GM12891 (cell line): ENCODE results near the gene KCTD6.

Source experiments
- DNase-seq: peaks from one replicate; pipeline ENCODE4 v3.0.0; 2011; ENCODE audit warnings: low spot score; ENCODE audit not compliant: insufficient read length
- FAIRE-seq: peaks from 2 replicates; lab custom pipeline; 2011; peaks lifted over from hg19 to GRCh38; lab: Jason Lieb, UNC
- PAX5 ChIP-seq: IDR thresholded peaks from 2 replicates; pipeline ENCODE4 v1.6.1; 2011; ENCODE audit warnings: low read length, moderate library complexity, mild to moderate bottlenecking; ENCODE audit not compliant: insufficient read depth, severe bottlenecking
- POLR2A ChIP-seq: IDR thresholded peaks from 2 replicates; pipeline ENCODE4 v1.6.1; 2011; ENCODE audit warnings: low read depth, low read length, control low read depth
- POLR2AphosphoS5 ChIP-seq: IDR thresholded peaks from 2 replicates; pipeline ENCODE4 v1.6.1; 2011; ENCODE audit warnings: low read depth, low read length, control low read depth
- POU2F2 ChIP-seq: IDR thresholded peaks from 2 replicates; pipeline ENCODE4 v1.6.1; 2011; ENCODE audit warnings: low read depth, mild to moderate bottlenecking, control low read depth, low read length, moderate library complexity
- SPI1 ChIP-seq: IDR thresholded peaks from 2 replicates; pipeline ENCODE4 v1.6.1; 2011; ENCODE audit warnings: low read depth, low read length, control low read depth
- TAF1 ChIP-seq: IDR thresholded peaks from 2 replicates; pipeline ENCODE4 v1.6.1; 2011; ENCODE audit warnings: low read depth, low read length, control low read depth

The KCTD6 gene

GRCh38 chr3:58469096-58469495 is 22.8 kb upstream of the KCTD6 start:
- DNase-seq (no peak), FAIRE-seq (no peak)
- TF ChIP-seq TAF1 (no peak), POLR2AphosphoS5 (no peak), PAX5 (no peak), SPI1 (no peak), POU2F2 (no peak), POLR2A (no peak)

GRCh38 chr3:58470363-58471024 is 21.4 kb upstream of the KCTD6 start:
- DNase-seq (no peak), FAIRE-seq (no peak)
- TF ChIP-seq SPI1 (no peak), PAX5 (no peak), POLR2AphosphoS5 (no peak), TAF1 (no peak), POLR2A (no peak), POU2F2 (no peak)

DNA sequence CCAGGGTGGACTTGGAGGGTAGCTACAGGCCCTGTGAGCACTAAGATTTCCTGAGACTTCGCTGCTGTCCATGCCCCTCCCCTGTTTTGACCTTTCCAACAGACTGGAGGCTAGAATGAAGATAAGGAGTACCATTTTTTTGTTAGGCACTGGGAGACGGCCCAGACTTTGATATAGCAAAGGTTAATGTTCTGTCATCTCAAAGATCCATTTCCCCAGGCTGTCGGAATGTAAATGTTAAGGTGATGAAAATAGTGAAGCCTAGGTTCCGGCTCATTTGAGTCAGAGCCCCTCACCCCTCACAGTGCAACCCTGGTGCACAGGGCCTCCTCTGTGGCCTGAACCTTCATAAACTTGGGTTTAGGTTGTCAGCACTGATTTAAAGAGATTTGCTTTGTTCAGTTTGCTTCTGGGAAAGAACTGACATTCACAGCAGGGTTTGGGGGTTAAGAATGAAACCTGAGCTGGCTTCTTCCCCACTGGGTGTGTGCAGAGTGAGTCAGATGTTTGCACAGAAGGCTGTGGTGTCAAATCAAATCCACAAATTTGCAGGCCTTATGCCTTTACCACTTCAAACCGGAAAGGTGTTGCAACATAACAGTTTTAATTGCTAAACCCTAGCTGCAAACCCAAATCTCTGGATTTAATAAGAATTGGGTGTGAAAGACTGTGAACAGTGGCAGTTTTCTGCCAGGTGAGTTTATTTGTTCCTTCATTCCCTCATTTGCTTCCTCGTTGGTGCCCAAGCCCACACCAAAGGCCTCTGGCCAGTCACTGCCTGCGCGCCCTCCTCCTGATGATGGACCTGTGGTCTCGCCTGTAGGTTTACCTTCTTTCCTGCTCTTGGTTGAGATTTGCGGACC is 20.6 kb upstream of the KCTD6 start:
- TF ChIP-seq POLR2AphosphoS5 = no peak
- TF ChIP-seq TAF1 = no peak
- TF ChIP-seq POLR2A = no peak
- TF ChIP-seq PAX5 = no peak
- TF ChIP-seq SPI1 = no peak
- TF ChIP-seq POU2F2 = no peak
- FAIRE-seq = no peak
- DNase-seq = no peak

DNA sequence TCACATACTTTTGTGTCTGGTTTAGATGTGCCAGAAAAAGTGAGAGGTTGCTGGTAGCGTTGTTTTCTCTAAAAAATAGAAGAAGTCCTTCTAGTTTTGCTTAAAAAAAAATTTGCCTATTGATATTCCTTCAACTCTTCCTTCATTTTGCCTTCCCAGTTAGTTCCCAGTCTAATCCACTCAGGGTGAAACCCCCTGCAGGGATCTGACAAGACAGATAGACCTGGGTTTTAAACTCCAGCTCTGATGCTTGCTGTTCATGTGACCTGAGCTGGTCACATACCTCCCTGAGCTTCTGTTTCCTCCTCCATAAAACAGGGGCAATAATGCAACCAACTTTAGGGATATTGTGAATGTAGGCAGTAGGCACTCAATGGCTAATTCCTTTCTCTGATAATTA is 18.6 kb upstream of the KCTD6 start:
- DNase-seq = no peak
- TF ChIP-seq TAF1 (no peak), POLR2AphosphoS5 (no peak), POU2F2 (no peak), SPI1 (no peak)
- FAIRE-seq = no peak

GRCh38 chr3:58474348-58474911 is 17.5 kb upstream of the KCTD6 start:
- DNase-seq (no peak), FAIRE-seq (no peak)
- TF ChIP-seq POLR2AphosphoS5 (no peak), TAF1 (no peak), SPI1 (peak; percentile 82), POLR2A (no peak), PAX5 (no peak)

GRCh38 chr3:58474967-58475578 is 16.8 kb upstream of the KCTD6 start:
- DNase-seq = no peak
- peak; percentile 85 for FAIRE-seq
- TF ChIP-seq TAF1 (no peak), POLR2A (no peak)

DNA sequence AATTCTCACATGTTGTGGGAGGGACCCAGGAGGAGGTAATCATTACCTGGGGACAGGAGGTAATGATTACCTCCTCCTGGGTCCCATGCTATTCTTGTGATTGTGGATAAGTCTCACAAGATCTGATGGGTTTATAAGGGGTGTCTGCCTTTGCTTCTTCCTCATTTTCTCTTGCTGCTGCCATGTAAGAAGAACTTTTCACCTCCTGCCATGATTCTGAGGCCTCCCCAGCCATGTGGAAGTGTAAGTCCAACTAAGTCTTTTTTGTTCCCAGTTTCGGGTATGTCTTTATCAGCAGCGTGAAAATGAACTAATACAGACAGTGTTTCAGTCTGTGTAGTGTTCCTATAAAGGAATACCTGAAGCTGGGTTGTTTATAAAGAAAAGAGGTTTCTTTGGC is 13.1 kb upstream of the KCTD6 start:
- TF ChIP-seq PAX5 (no peak), POLR2A (no peak), POU2F2 (no peak), POLR2AphosphoS5 (no peak), SPI1 (no peak), TAF1 (no peak)
- DNase-seq (no peak), FAIRE-seq (no peak)

DNA sequence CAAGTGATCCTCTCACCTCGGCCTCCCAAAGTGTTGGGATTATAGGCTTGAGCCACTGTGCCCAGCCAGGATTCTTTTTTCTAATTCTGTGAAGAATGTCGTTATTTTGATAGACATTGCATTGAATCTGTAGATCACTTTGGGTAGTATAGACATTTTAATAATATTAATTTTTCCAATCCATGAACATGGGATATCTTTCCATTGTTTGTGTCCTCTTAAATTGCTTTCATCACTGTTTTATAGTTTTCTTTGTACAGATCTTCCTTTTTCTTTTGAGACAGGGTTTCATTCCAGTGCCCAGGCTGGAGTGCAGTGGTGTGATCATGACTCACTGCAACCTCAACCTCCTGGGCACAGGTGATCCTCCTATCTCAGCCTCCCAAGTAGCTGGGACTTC is 11.6 kb upstream of the KCTD6 start:
- TF ChIP-seq TAF1 (no peak), POU2F2 (no peak), POLR2A (no peak), SPI1 (no peak), PAX5 (no peak), POLR2AphosphoS5 (no peak)
- no peak for DNase-seq
- FAIRE-seq = no peak

- TF ChIP-seq SPI1 (peak; percentile 35; the same call in 1 of the 2 replicates), PAX5 (no peak), POLR2AphosphoS5 (no peak), POU2F2 (no peak), TAF1 (no peak), POLR2A (no peak)
- DNase-seq (no peak), FAIRE-seq (no peak)
Observed at GRCh38 chr3:58482917-58483636, 8.8 kb upstream of the KCTD6 start.
